HepG2 (cell line): ENCODE results near the gene SPAG5. TPM values are rescaled to one million over a fixed set of nuclear protein-coding genes. Genes with fewer than 3 reads are reported as not detected.
A peak's percentile ranks its signal among the peaks of the same experiment; 100 is the strongest.

Experiments used
- ATAC-seq: fragments of 200-7000 bp; cut with Tn5 transposase; 3 replicates; pipeline ENCODE4 v1.9.1; 2020; ENCODE audit warnings: mild to moderate bottlenecking, moderate library complexity
- BruUV-seq: library from RNA; stranded (reverse); fragments of 400-500 nt; replicated peaks from 2 replicates; lab custom pipeline; 2021; lab: Mats Ljungman, UMichigan
- CTCF ChIA-PET: fragments of 300-600 bp; formaldehyde crosslinking; extraction: SDS; loops from one replicate; lab custom pipeline; 2021; ENCODE audit warnings: low total read pairs, inconsistent platforms, low intra/inter-chr PET ratio; lab: Yijun Ruan, JAX
- POLR2A ChIA-PET: fragments of 350-600 bp; sonication (Branson Sonifier 250); formaldehyde crosslinking; loops from one replicate; lab custom pipeline; 2020; ENCODE audit warnings: antibody characterized with exemption, inconsistent platforms; lab: Yijun Ruan, JAX
- DNase-seq: peaks from one replicate; pipeline ENCODE4 v3.0.0-alpha.2; 2015; ENCODE audit warnings: low spot score
- FAIRE-seq: peaks from 3 replicates; lab custom pipeline; 2011; peaks lifted over from hg19 to GRCh38; lab: Jason Lieb, UNC
- H2AFZ ChIP-seq: one replicate; pipeline ENCODE4 v1.6.1; 2011; ENCODE audit warnings: low read length, inconsistent platforms
- H3K27ac ChIP-seq: fragments of 300-600 bp; 3 replicates; pipeline ENCODE4 v1.8.0; 2011; ENCODE audit warnings: mixed run types, mild to moderate bottlenecking, mixed read lengths, low read length, inconsistent platforms; ENCODE audit not compliant: insufficient read depth; ENCODE audit errors: extremely low read length
- H3K27me3 ChIP-seq, 2 experiments: fragments of 200-600 bp in 1 of 2; 2 replicates in 1 of 2; 3 replicates in 1 of 2; pipeline versions ENCODE4 v1.6.0 to v1.8.0; 2011; ENCODE audit warnings: low read length in 2 of 2, mild to moderate bottlenecking in 2 of 2, moderate library complexity in 2 of 2, inconsistent platforms in 1 of 2; ENCODE audit not compliant: insufficient read depth in 2 of 2, control insufficient read depth in 1 of 2
- H3K36me3 ChIP-seq, 2 experiments: fragments of 200-600 bp in 1 of 2; replicated peaks in 1 of 2; 2 replicates in 1 of 2; 3 replicates in 1 of 2; pipeline versions ENCODE4 v1.5.1 to v1.8.0; 2011; ENCODE audit warnings: low read length in 2 of 2, inconsistent platforms in 1 of 2; ENCODE audit not compliant: insufficient read depth in 2 of 2, control insufficient read depth in 1 of 2
- H3K4me1 ChIP-seq: 2 replicates; pipeline ENCODE4 v1.5.1; 2012; ENCODE audit warnings: low read length, inconsistent platforms; ENCODE audit not compliant: insufficient read depth
- H3K4me2 ChIP-seq: 2 replicates; pipeline ENCODE4 v1.6.0; 2011; ENCODE audit warnings: low read depth, low read length, inconsistent platforms
- H3K4me3 ChIP-seq, 3 experiments: fragments of 200-600 bp in 1 of 3; sonication (generic), shearing (Covaris generic) in 1 of 3; replicated peaks in 1 of 3; 2 replicates each; pipeline ENCODE4 v1.5.1; 2011 to 2016; ENCODE audit warnings: low read length in 3 of 3, inconsistent platforms in 2 of 3, low read depth in 2 of 3, mild to moderate bottlenecking in 2 of 3, control low read depth in 1 of 3, mixed read lengths in 1 of 3; ENCODE audit not compliant: insufficient read depth in 1 of 3
- H3K79me2 ChIP-seq: one replicate; pipeline ENCODE4 v1.6.1; 2011; ENCODE audit warnings: low read length, inconsistent platforms; ENCODE audit not compliant: insufficient read depth
- H3K9ac ChIP-seq: 2 replicates; pipeline ENCODE4 v1.6.0; 2011; ENCODE audit warnings: mild to moderate bottlenecking, low read depth, low read length, inconsistent platforms; ENCODE audit not compliant: insufficient read depth
- H3K9me3 ChIP-seq: 2 replicates; pipeline ENCODE4 v1.5.1; 2012; ENCODE audit warnings: mild to moderate bottlenecking, low read length
- H4K20me1 ChIP-seq: 2 replicates; pipeline ENCODE4 v1.6.0; 2011; ENCODE audit warnings: inconsistent platforms, mild to moderate bottlenecking, low read length, moderate library complexity; ENCODE audit not compliant: insufficient read depth
- BCL3 ChIP-seq: sonication (generic); formaldehyde crosslinking; IDR thresholded peaks from 2 replicates; pipeline ENCODE4 v1.5.1; 2020; ENCODE audit warnings: mild to moderate bottlenecking, missing genetic modification reagents, moderate library complexity
- BHLHE40 ChIP-seq: IDR thresholded peaks from 2 replicates; pipeline ENCODE4 v1.6.1; 2011; ENCODE audit warnings: low read length, improper control_type of control experiment
- ELF1 ChIP-seq: sonication (generic); formaldehyde crosslinking; IDR thresholded peaks from 2 replicates; pipeline ENCODE4 v1.4.0; 2020; ENCODE audit warnings: missing genetic modification reagents
- ELF3 ChIP-seq: IDR thresholded peaks from 2 replicates; pipeline ENCODE4 v1.6.1; 2016; ENCODE audit warnings: missing genetic modification reagents, missing compliant biosample characterization
- HNF1B ChIP-seq: sonication (generic); formaldehyde crosslinking; IDR thresholded peaks from 2 replicates; pipeline ENCODE4 v1.5.1; 2020; ENCODE audit warnings: mild to moderate bottlenecking, moderate library complexity, missing genetic modification reagents
- KLF12 ChIP-seq: sonication (generic); formaldehyde crosslinking; IDR thresholded peaks from 2 replicates; pipeline ENCODE4 v1.4.0; 2020; ENCODE audit warnings: missing genetic modification reagents, borderline replicate concordance
- MTA1 ChIP-seq: sonication (generic); formaldehyde crosslinking; IDR thresholded peaks from 2 replicates; pipeline ENCODE4 v1.4.0; 2020; ENCODE audit warnings: missing genetic modification reagents, mild to moderate bottlenecking, borderline replicate concordance
- SAP130 ChIP-seq: IDR thresholded peaks from 2 replicates; pipeline ENCODE4 v1.6.1; 2016; ENCODE audit warnings: low read depth
- SATB2 ChIP-seq: sonication (generic); formaldehyde crosslinking; IDR thresholded peaks from 2 replicates; pipeline ENCODE4 v1.5.0; 2020; ENCODE audit warnings: missing genetic modification reagents
- SP4 ChIP-seq: sonication (generic); formaldehyde crosslinking; IDR thresholded peaks from 2 replicates; pipeline ENCODE4 v1.8.1; 2023; ENCODE audit warnings: mild to moderate bottlenecking, missing genetic modification reagents
- TEAD3 ChIP-seq: optimal IDR thresholded peaks from 2 replicates; pipeline ENCODE3; 2016; ENCODE audit warnings: borderline replicate concordance
- TMF1 ChIP-seq: sonication (generic); formaldehyde crosslinking; IDR thresholded peaks from 2 replicates; pipeline ENCODE4 v1.8.1; 2022; ENCODE audit warnings: low read depth, missing genetic modification reagents
- ZNF138 ChIP-seq: sonication (generic); formaldehyde crosslinking; IDR thresholded peaks from 2 replicates; pipeline ENCODE4 v1.5.0; 2020; ENCODE audit warnings: mild to moderate bottlenecking, low read depth, missing genetic modification reagents
- ZNF329 ChIP-seq: sonication (generic); formaldehyde crosslinking; IDR thresholded peaks from 2 replicates; pipeline ENCODE4 v1.9.0; 2021; ENCODE audit warnings: low read depth, mild to moderate bottlenecking, missing genetic modification reagents
- ZNF460 ChIP-seq: sonication (generic); formaldehyde crosslinking; IDR thresholded peaks from 2 replicates; pipeline ENCODE4 v1.5.1; 2020; ENCODE audit warnings: missing genetic modification reagents, mild to moderate bottlenecking, borderline replicate concordance
- WGBS: methylation state at CpG from one replicate; pipeline ENCODE4 v1.1.6; 2017; ENCODE audit warnings: low lambda C conversion rate; 5-methylcytosine and 5-hydroxymethylcytosine counted together
- in situ Hi-C: cut with HindIII; loops from 2 replicates; pipeline ENCODE4 v1.10.0; 2017; ENCODE audit warnings: low pct_unique_long_range_greater_than_20kb; ENCODE audit not compliant: extremely low pct_ligation_motif_present
- intact Hi-C: fragments of 100-400 bp; cut with micrococcal nuclease; formaldehyde crosslinking; loops from one replicate; pipeline ENCODE4 v1.10.0; 2022; ENCODE audit not compliant: unreplicated experiment
- polyA plus RNA-seq, 8 experiments: library from polyadenylated mRNA; depleted of rRNA in 3 of 8; stranded (reverse) in 7 of 8; unstranded in 1 of 8; fragments of >200 nt; fragmentation: Illumina TruSeq in 4 of 8; extraction: Trizol in 4 of 8; gene quantifications; 2 replicates each; pipeline versions ENCODE4 v1.2.1 to v1.2.3, GENCODE V29; 2011 to 2016; ENCODE audit warnings: low read depth in 4 of 8, missing spikeins in 1 of 8, mixed read lengths in 1 of 8; ENCODE audit not compliant: insufficient read depth in 1 of 8
- total RNA-seq, 5 experiments: library from RNA; depleted of rRNA; stranded (reverse); fragments of >200 nt; fragmentation: Illumina TruSeq; extraction: Trizol; gene quantifications; 2 replicates each; pipeline ENCODE4 v1.2.3, GENCODE V29; 2016; ENCODE audit warnings: low read depth in 1 of 5
- TF ChIP-seq, protein P1 (sequence below): IDR thresholded peaks from 2 replicates; pipeline ENCODE4 v1.6.1; 2016; ENCODE audit warnings: missing compliant biosample characterization, missing genetic modification reagents, borderline replicate concordance

The SPAG5 gene
- total and polyA plus RNA-seq, 2 of the 13 experiments (the other 11 are each of a cell fraction or from before 2014, with no cell fraction given): 41.4 to 98.0 TPM

- Histone ChIP-seq H3K9me3 (no peaks in the 10 kb centered on the region), H3K4me1 (peaks cover 12% of the 10 kb centered on the region), H3K4me2 (no peak overlapping the region), H3K79me2 (peaks cover 2% of the 10 kb centered on the region), H3K9ac (no peak overlapping the region), H3K4me3 (no peak overlapping the region), H2AFZ (no peak overlapping the region), H3K36me3 (peaks cover 14 to 42% of the 10 kb centered on the region in 2 experiments; a peak in 4 of 5 replicates), H3K27ac (no peak overlapping the region), H4K20me1 (no peaks in the 10 kb centered on the region), H3K27me3 (no peaks in the 10 kb centered on the region)
- no TSS peak for BruUV-seq
- DNase-seq: peak; percentile 73
- ChIA-PET POLR2A (no interaction called here), CTCF (no interaction called here)
- 77% methylated on average over 3 of the region's 3 CpGs for WGBS
- TF ChIP-seq BCL3 (CRISPR knock-in tag) (no peak), MTA1 (CRISPR knock-in tag) (no peak), ZNF329 (CRISPR knock-in tag) (no peak), ELF1 (CRISPR knock-in tag) (peak; percentile 81), ELF3 (CRISPR knock-in tag) (peak; percentile 92), SAP130 (CRISPR knock-in tag) (0 out of 2 replicates have a peak, but pooled peaks have one; percentile 22), TEAD3 (peak; percentile 99)
- peak; percentile 39 for FAIRE-seq
- intact Hi-C loops (no loop called here), in situ Hi-C loops (no loop called here)
- ATAC-seq: peak; percentile 76
These were observed 35.4 kb downstream of the SPAG5 start for GRCh38 chr17:28563475-28563874.

GRCh38 chr17:28555022-28555421 is 43.8 kb downstream of the SPAG5 start:
- no peaks in the 10 kb centered on the region for H3K9me3 ChIP-seq
- H3K36me3 ChIP-seq: peaks cover 19 to 54% of the 10 kb centered on the region in 2 experiments
- no peaks in the 10 kb centered on the region for H3K79me2 ChIP-seq
- in situ Hi-C loops: no loop called here
- WGBS: 93% methylated on average over 2 of the region's 3 CpGs
- no peak overlapping the region for H2AFZ ChIP-seq
- BruUV-seq: no TSS peak
- intact Hi-C loops: no loop called here
- POLR2A ChIA-PET: no interaction called here
- CTCF ChIA-PET: no interaction called here
- no peak overlapping the region for H3K27ac ChIP-seq
- no peak overlapping the region for H3K4me2 ChIP-seq
- H3K27me3 ChIP-seq: no peaks in the 10 kb centered on the region
- H3K4me1 ChIP-seq: peaks cover 35% of the 10 kb centered on the region
- no peak overlapping the region for H3K4me3 ChIP-seq
- no peak for ATAC-seq
- no peak for DNase-seq
- H3K9ac ChIP-seq: no peak overlapping the region
- H4K20me1 ChIP-seq: no peaks in the 10 kb centered on the region
- no peak for FAIRE-seq
- TF ChIP-seq BHLHE40 (no peak), ZNF460 (CRISPR knock-in tag) (no peak), TMF1 (CRISPR knock-in tag) (no peak), HNF1B (CRISPR knock-in tag) (no peak), SP4 (no peak), SATB2 (CRISPR knock-in tag) (no peak), SAP130 (CRISPR knock-in tag) (no peak), KLF12 (CRISPR knock-in tag) (no peak), ZNF138 (CRISPR knock-in tag) (no peak)
- TF ChIP-seq, protein P1, sequence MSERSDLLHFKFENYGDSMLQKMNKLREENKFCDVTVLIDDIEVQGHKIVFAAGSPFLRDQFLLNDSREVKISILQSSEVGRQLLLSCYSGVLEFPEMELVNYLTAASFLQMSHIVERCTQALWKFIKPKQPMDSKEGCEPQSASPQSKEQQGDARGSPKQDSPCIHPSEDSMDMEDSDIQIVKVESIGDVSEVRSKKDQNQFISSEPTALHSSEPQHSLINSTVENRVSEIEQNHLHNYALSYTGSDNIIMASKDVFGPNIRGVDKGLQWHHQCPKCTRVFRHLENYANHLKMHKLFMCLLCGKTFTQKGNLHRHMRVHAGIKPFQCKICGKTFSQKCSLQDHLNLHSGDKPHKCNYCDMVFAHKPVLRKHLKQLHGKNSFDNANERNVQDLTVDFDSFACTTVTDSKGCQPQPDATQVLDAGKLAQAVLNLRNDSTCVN (CRISPR knock-in tag): no peak
